OCI-LY7 (cell line): ENCODE measurements around the gene CARD6. TPM values are rescaled to one million over a fixed set of nuclear protein-coding genes. Genes with fewer than 3 reads are reported as not detected.
A peak's percentile ranks its signal among the peaks of the same experiment; 100 is the strongest.

ENCODE experiments used
- BruUV-seq: library from RNA; stranded (reverse); fragments of 400-500 nt; replicated peaks from 2 replicates; lab custom pipeline; 2021; lab: Mats Ljungman, UMichigan
- CTCF ChIA-PET: fragments of 300-600 bp; sonication (Branson Sonifier 250); formaldehyde crosslinking; loops from one replicate; lab custom pipeline; 2022; ENCODE audit warnings: antibody characterized with exemption; ENCODE audit not compliant: unreplicated experiment; lab: Charles Lee
- POLR2A ChIA-PET: fragments of 300-600 bp; sonication (Branson Sonifier 250); formaldehyde crosslinking; loops from one replicate; lab custom pipeline; 2022; ENCODE audit warnings: antibody characterized with exemption; lab: Charles Lee
- DNase-seq: peaks from one replicate; pipeline ENCODE4 v3.0.0-alpha.2; 2015; ENCODE audit warnings: low spot score
- H2AFZ ChIP-seq: fragments of 200-600 bp; sonication (generic), shearing (Covaris generic); 2 replicates; pipeline ENCODE4 v1.6.1; 2014; ENCODE audit warnings: mild to moderate bottlenecking, antibody characterized with exemption, low read length, moderate library complexity
- H3K27ac ChIP-seq: fragments of 200-600 bp; sonication (generic); 2 replicates; pipeline ENCODE4 v1.5.1; 2014; ENCODE audit warnings: mixed run types, low read depth, mild to moderate bottlenecking, moderate library complexity, low read length, inconsistent platforms; ENCODE audit not compliant: poor library complexity, severe bottlenecking
- H3K36me3 ChIP-seq: fragments of 200-600 bp; sonication (generic); 2 replicates; pipeline ENCODE4 v1.6.1; 2014; ENCODE audit warnings: mild to moderate bottlenecking, antibody characterized with exemption, low read length, moderate library complexity, mixed read lengths; ENCODE audit not compliant: insufficient read depth
- H3K4me1 ChIP-seq: fragments of 200-600 bp; sonication (generic); 2 replicates; pipeline ENCODE4 v1.5.1; 2014; ENCODE audit warnings: mild to moderate bottlenecking, low read length; ENCODE audit not compliant: insufficient read depth, poor library complexity, severe bottlenecking
- H3K4me2 ChIP-seq: fragments of 200-600 bp; sonication (generic); 2 replicates; pipeline ENCODE4 v1.6.1; 2014; ENCODE audit warnings: mild to moderate bottlenecking, low read length
- H3K4me3 ChIP-seq: fragments of 200-600 bp; sonication (generic); 2 replicates; pipeline ENCODE4 v1.5.1; 2014; ENCODE audit warnings: mild to moderate bottlenecking, low read depth, low read length; ENCODE audit not compliant: poor library complexity, severe bottlenecking
- H3K79me2 ChIP-seq: fragments of 200-600 bp; sonication (generic); 2 replicates; pipeline ENCODE4 v1.6.1; 2016; ENCODE audit warnings: low read depth, mild to moderate bottlenecking, low read length, moderate library complexity, mixed read lengths; ENCODE audit not compliant: insufficient read depth
- H3K9me2 ChIP-seq: fragments of 200-600 bp; sonication (generic); 2 replicates; pipeline ENCODE4 v1.6.1; 2016; ENCODE audit warnings: mild to moderate bottlenecking, low read length, mixed read lengths; ENCODE audit not compliant: insufficient read depth
- H3K9me3 ChIP-seq: fragments of 200-600 bp; sonication (generic); 2 replicates; pipeline ENCODE4 v1.6.1; 2014; ENCODE audit warnings: mild to moderate bottlenecking, mixed run types, low read length, mixed read lengths
- H4K20me1 ChIP-seq: fragments of 200-600 bp; sonication (generic); 2 replicates; pipeline ENCODE4 v1.6.1; 2014; ENCODE audit warnings: mild to moderate bottlenecking, antibody characterized with exemption, low read length, moderate library complexity, mixed read lengths; ENCODE audit not compliant: insufficient read depth
- EZH2phosphoT487 ChIP-seq: fragments of 200-600 bp; sonication (generic); IDR thresholded peaks from 2 replicates; pipeline ENCODE4 v1.6.1; 2018; ENCODE audit warnings: low read depth, borderline replicate concordance, mild to moderate bottlenecking, mixed run types, antibody characterized with exemption, low read length, moderate library complexity, mixed read lengths
- intact Hi-C: fragments of 100-400 bp; cut with micrococcal nuclease; formaldehyde crosslinking; loops from one replicate; pipeline ENCODE4 v1.10.0; 2022; ENCODE audit not compliant: unreplicated experiment
- total RNA-seq, 2 experiments: library from RNA; depleted of rRNA in 1 of 2; stranded (reverse); fragments of >200 nt in 1 of 2; shearing (Covaris generic) in 1 of 2; gene quantifications; 2 replicates each; pipeline ENCODE4 v1.2.3, GENCODE V29; 2014 to 2022
- TF ChIP-seq, protein P1 (sequence below): fragments of 200-600 bp; sonication (generic); conservative IDR thresholded peaks from 2 replicates; pipeline ENCODE4 v1.5.1; 2014; ENCODE audit warnings: mild to moderate bottlenecking, antibody characterized with exemption, low read length, moderate library complexity, mixed read lengths

The CARD6 gene
- total RNA-seq, 2 experiments from 2014 or later, result 0.53 to 1.1 TPM

DNA sequence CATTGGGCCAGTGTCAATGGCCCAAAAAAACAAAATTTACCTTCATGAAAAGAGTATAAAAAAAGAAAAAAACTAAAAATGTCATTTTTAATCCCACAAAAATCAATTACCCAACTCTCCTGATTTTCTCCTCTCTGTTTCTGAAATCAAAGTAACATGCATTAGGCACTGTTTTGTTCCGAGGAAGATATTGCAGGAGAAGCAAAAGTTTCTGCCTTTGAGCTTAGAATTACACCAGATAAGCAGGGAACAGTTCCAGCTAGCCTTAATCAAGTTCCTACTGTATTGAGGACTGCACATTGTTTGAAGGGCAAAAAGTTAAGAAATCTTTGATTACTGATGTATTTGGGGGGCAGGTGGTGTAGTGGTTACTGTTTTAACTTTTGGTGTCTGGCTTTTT, 41.9 kb upstream of the CARD6 start:
- ChIA-PET POLR2A (interaction anchor here (0.5 to 1.0 kb wide), 4 partner anchors 8 to 38 kb away, joined by 3 to 5 read pairs (median 4); no protein-coding TSS in a partner anchor), CTCF (no interaction called here)
- Histone ChIP-seq H3K27ac (no peak overlapping the region), H3K79me2 (peaks cover 41% of the 10 kb centered on the region), H3K4me3 (peak overlapping the region; percentile 91), H3K9me3 (no peaks in the 10 kb centered on the region), H3K4me2 (peak overlapping the region; percentile 79), H2AFZ (peak overlapping the region; percentile 97; the same call in 1 of the 2 replicates), H3K9me2 (no peaks in the 10 kb centered on the region), H4K20me1 (peaks cover 18% of the 10 kb centered on the region), H3K36me3 (peaks cover 12% of the 10 kb centered on the region; the same call in 1 of the 2 replicates), H3K4me1 (peaks cover 17% of the 10 kb centered on the region)
- TF ChIP-seq, protein P1, sequence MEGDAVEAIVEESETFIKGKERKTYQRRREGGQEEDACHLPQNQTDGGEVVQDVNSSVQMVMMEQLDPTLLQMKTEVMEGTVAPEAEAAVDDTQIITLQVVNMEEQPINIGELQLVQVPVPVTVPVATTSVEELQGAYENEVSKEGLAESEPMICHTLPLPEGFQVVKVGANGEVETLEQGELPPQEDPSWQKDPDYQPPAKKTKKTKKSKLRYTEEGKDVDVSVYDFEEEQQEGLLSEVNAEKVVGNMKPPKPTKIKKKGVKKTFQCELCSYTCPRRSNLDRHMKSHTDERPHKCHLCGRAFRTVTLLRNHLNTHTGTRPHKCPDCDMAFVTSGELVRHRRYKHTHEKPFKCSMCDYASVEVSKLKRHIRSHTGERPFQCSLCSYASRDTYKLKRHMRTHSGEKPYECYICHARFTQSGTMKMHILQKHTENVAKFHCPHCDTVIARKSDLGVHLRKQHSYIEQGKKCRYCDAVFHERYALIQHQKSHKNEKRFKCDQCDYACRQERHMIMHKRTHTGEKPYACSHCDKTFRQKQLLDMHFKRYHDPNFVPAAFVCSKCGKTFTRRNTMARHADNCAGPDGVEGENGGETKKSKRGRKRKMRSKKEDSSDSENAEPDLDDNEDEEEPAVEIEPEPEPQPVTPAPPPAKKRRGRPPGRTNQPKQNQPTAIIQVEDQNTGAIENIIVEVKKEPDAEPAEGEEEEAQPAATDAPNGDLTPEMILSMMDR, result no peak
- no peak for TF ChIP-seq EZH2phosphoT487
- intact Hi-C loops, result no loop called here
- DNase-seq, result no peak
- TSS peak; percentile 90 for BruUV-seq

- intact Hi-C loops, result no loop called here
- POLR2A ChIA-PET, result interaction anchor here (0.9 to 1.1 kb wide), 2 partner anchors 18 to 20 kb away, joined by 3 to 5 read pairs; no protein-coding TSS in a partner anchor
- Histone ChIP-seq H3K9me3 (no peaks in the 10 kb centered on the region), H3K4me2 (no peak overlapping the region), H4K20me1 (peaks cover 2% of the 10 kb centered on the region; the same call in 1 of the 2 replicates), H3K9me2 (no peaks in the 10 kb centered on the region), H3K79me2 (peaks cover 14% of the 10 kb centered on the region), H3K36me3 (no peaks in the 10 kb centered on the region), H3K27ac (no peak overlapping the region), H2AFZ (no peak overlapping the region), H3K4me3 (no peak overlapping the region), H3K4me1 (peaks cover 12% of the 10 kb centered on the region)
- CTCF ChIA-PET, result no interaction called here
- TF ChIP-seq, protein P1, result no peak
- no peak for TF ChIP-seq EZH2phosphoT487
- no TSS peak for BruUV-seq
- DNase-seq, result no peak
These were observed 39.2 kb upstream of the CARD6 start for GRCh38 chr5:40801771-40802562.

- H3K4me1 ChIP-seq, result no peaks in the 10 kb centered on the region
- ChIA-PET POLR2A (interaction anchor here (1.0 to 2.7 kb wide), 4 partner anchors 9 to 21 kb away, joined by 3 to 9 read pairs (median 3); no protein-coding TSS in a partner anchor), CTCF (no interaction called here)
- BruUV-seq, result no TSS peak
- intact Hi-C loops, result no loop called here
- H3K9me3 ChIP-seq, result no peaks in the 10 kb centered on the region
- no peak overlapping the region for H3K4me3 ChIP-seq
- H3K79me2 ChIP-seq, result no peaks in the 10 kb centered on the region
- no peak overlapping the region for H2AFZ ChIP-seq
- no peaks in the 10 kb centered on the region for H3K36me3 ChIP-seq
- DNase-seq, result no peak
- no peak overlapping the region for H3K4me2 ChIP-seq
- no peaks in the 10 kb centered on the region for H4K20me1 ChIP-seq
- H3K9me2 ChIP-seq, result no peaks in the 10 kb centered on the region
- TF ChIP-seq, protein P1, result no peak
- TF ChIP-seq EZH2phosphoT487, result no peak
- no peak overlapping the region for H3K27ac ChIP-seq
These were observed 29.0 kb upstream of the CARD6 start for GRCh38 chr5:40812125-40812524.
